HUES64 (cell line): ENCODE data around the gene ELP2.
"Not testable (repeated sequence)": the region's sequence is repeated elsewhere in the genome, so short reads cannot be mapped to it uniquely, and the experiment has no call there.

Experiments used
- H3K27ac ChIP-seq: 2 replicates; pipeline ENCODE4 v1.7.0; 2013; ENCODE audit warnings: low read depth, low read length, inconsistent platforms
- H3K27me3 ChIP-seq: 2 replicates; pipeline ENCODE4 v1.6.1; 2013; ENCODE audit warnings: mild to moderate bottlenecking, low read length; ENCODE audit not compliant: insufficient read depth
- H3K36me3 ChIP-seq: 2 replicates; pipeline ENCODE4 v1.6.1; 2013; ENCODE audit warnings: mild to moderate bottlenecking, low read length; ENCODE audit not compliant: insufficient read depth
- H3K4me1 ChIP-seq: 2 replicates; pipeline ENCODE4 v1.6.1; 2013; ENCODE audit warnings: mild to moderate bottlenecking, low read length, moderate library complexity; ENCODE audit not compliant: insufficient read depth
- H3K4me3 ChIP-seq: 2 replicates; pipeline ENCODE4 v1.5.1; 2013; ENCODE audit warnings: mild to moderate bottlenecking, low read length, moderate library complexity
- H3K9ac ChIP-seq: 2 replicates; pipeline ENCODE4 v1.6.1; 2013; ENCODE audit warnings: mild to moderate bottlenecking, low read depth, low read length
- H3K9me3 ChIP-seq: 2 replicates; pipeline ENCODE4 v1.6.1; 2013; ENCODE audit warnings: low read depth, low read length; ENCODE audit not compliant: insufficient read depth
- WGBS: fragments of 150-250, 120-280 bp; methylation state at CpG from one replicate; pipeline ENCODE4 v1.1.7; 2013; ENCODE audit warnings: missing lambda C conversion rate; 5-methylcytosine and 5-hydroxymethylcytosine counted together

The ELP2 gene

GRCh38 chr18:36160959-36161371 is 31.3 kb downstream of the ELP2 start:
- Histone ChIP-seq H3K36me3 (peaks cover 100% of the 10 kb centered on the region), H3K4me3 (no peak overlapping the region), H3K27me3 (no peaks in the 10 kb centered on the region), H3K9me3 (no peaks in the 10 kb centered on the region), H3K9ac (no peak overlapping the region), H3K27ac (no peak overlapping the region), H3K4me1 (no peaks in the 10 kb centered on the region)
- WGBS: 97% methylated on average over 4 of the region's 4 CpGs

- H3K27ac ChIP-seq: no peak overlapping the region
- H3K4me3 ChIP-seq: no peak overlapping the region
- peaks cover 98% of the 10 kb centered on the region for H3K36me3 ChIP-seq
- no peaks in the 10 kb centered on the region for H3K4me1 ChIP-seq
- no peaks in the 10 kb centered on the region for H3K27me3 ChIP-seq
- H3K9ac ChIP-seq: no peak overlapping the region
- WGBS: no CpG with 5 or more reads among the region's 1 CpG
- H3K9me3 ChIP-seq: no peaks in the 10 kb centered on the region
Measured at GRCh38 chr18:36162981-36163380, 33.3 kb downstream of the ELP2 start.

- H3K27me3 ChIP-seq: no peaks in the 10 kb centered on the region
- no peak overlapping the region for H3K4me3 ChIP-seq
- H3K27ac ChIP-seq: no peak overlapping the region
- peaks cover 95% of the 10 kb centered on the region for H3K36me3 ChIP-seq
- H3K4me1 ChIP-seq: no peaks in the 10 kb centered on the region
- H3K9me3 ChIP-seq: no peaks in the 10 kb centered on the region
- no peak overlapping the region for H3K9ac ChIP-seq
- 96% methylated on average over 3 of the region's 3 CpGs for WGBS
Measured at GRCh38 chr18:36167692-36168218, 38.1 kb downstream of the ELP2 start.

GRCh38 chr18:36168296-36168695 is 38.6 kb downstream of the ELP2 start:
- not testable (repeated sequence) for H3K4me1 ChIP-seq
- H3K36me3 ChIP-seq: peaks cover 95% of the 10 kb centered on the region

GRCh38 chr18:36169938-36170337 is 40.2 kb downstream of the ELP2 start:
- Histone ChIP-seq H3K36me3 (peaks cover 95% of the 10 kb centered on the region), H3K4me1 (no peaks in the 10 kb centered on the region), H3K27me3 (no peaks in the 10 kb centered on the region), H3K27ac (no peak overlapping the region), H3K9me3 (no peaks in the 10 kb centered on the region), H3K4me3 (no peak overlapping the region), H3K9ac (no peak overlapping the region)
- WGBS: 93% methylated on average over 5 of the region's 5 CpGs

More at GRCh38 chr18:36168296-36168695, 38.6 kb downstream of the ELP2 start:
- not testable (repeated sequence) for H3K9ac ChIP-seq, H3K4me3 ChIP-seq, H3K9me3 ChIP-seq, H3K27me3 ChIP-seq, H3K27ac ChIP-seq
- 91% methylated on average over 3 of the region's 3 CpGs for WGBS

GRCh38 chr18:36175481-36175880 is 45.8 kb downstream of the ELP2 start:
- no peaks in the 10 kb centered on the region for H3K27me3 ChIP-seq
- 93% methylated on average over 1 of the region's 1 CpG for WGBS
- H3K4me1 ChIP-seq: no peaks in the 10 kb centered on the region
- no peak overlapping the region for H3K4me3 ChIP-seq
- no peak overlapping the region for H3K27ac ChIP-seq
- no peak overlapping the region for H3K9ac ChIP-seq
- no peaks in the 10 kb centered on the region for H3K9me3 ChIP-seq
- peaks cover 76% of the 10 kb centered on the region for H3K36me3 ChIP-seq

GRCh38 chr18:36176177-36176584 is 46.5 kb downstream of the ELP2 start:
- H3K9ac ChIP-seq: no peak overlapping the region
- peaks cover 69% of the 10 kb centered on the region for H3K36me3 ChIP-seq
- H3K9me3 ChIP-seq: no peaks in the 10 kb centered on the region
- no peaks in the 10 kb centered on the region for H3K27me3 ChIP-seq
- 92% methylated on average over 2 of the region's 2 CpGs for WGBS
- H3K27ac ChIP-seq: no peak overlapping the region
- no peak overlapping the region for H3K4me3 ChIP-seq
- H3K4me1 ChIP-seq: no peaks in the 10 kb centered on the region

- Histone ChIP-seq H3K4me1 (no peaks in the 10 kb centered on the region), H3K36me3 (peaks cover 63% of the 10 kb centered on the region), H3K9ac (no peak overlapping the region), H3K27me3 (no peaks in the 10 kb centered on the region), H3K4me3 (no peak overlapping the region), H3K27ac (no peak overlapping the region), H3K9me3 (no peaks in the 10 kb centered on the region)
- WGBS: 96% methylated on average over 9 of the region's 9 CpGs
Measured at GRCh38 chr18:36176711-36177110, 47.0 kb downstream of the ELP2 start.

- no peak overlapping the region for H3K27ac ChIP-seq
- no peak overlapping the region for H3K4me3 ChIP-seq
- no peak overlapping the region for H3K9ac ChIP-seq
- WGBS: 100% methylated on average over 2 of the region's 3 CpGs
- no peaks in the 10 kb centered on the region for H3K4me1 ChIP-seq
- peaks cover 51% of the 10 kb centered on the region for H3K36me3 ChIP-seq
- no peaks in the 10 kb centered on the region for H3K9me3 ChIP-seq
- H3K27me3 ChIP-seq: no peaks in the 10 kb centered on the region
Measured at GRCh38 chr18:36177913-36178312, 48.2 kb downstream of the ELP2 start.

GRCh38 chr18:36179562-36180355 is 50.1 kb downstream of the ELP2 start:
- H3K9me3 ChIP-seq: no peaks in the 10 kb centered on the region
- WGBS: 91% methylated on average over 7 of the region's 7 CpGs
- H3K36me3 ChIP-seq: peaks cover 33% of the 10 kb centered on the region
- H3K9ac ChIP-seq: no peak overlapping the region
- H3K4me1 ChIP-seq: no peaks in the 10 kb centered on the region
- H3K4me3 ChIP-seq: no peak overlapping the region
- no peak overlapping the region for H3K27ac ChIP-seq
- peaks cover 6% of the 10 kb centered on the region for H3K27me3 ChIP-seq

GRCh38 chr18:36181441-36181840 is 51.7 kb downstream of the ELP2 start:
- H3K27ac ChIP-seq: no peak overlapping the region
- 82% methylated on average over 6 of the region's 6 CpGs for WGBS
- peaks cover 16% of the 10 kb centered on the region for H3K36me3 ChIP-seq
- H3K4me1 ChIP-seq: no peaks in the 10 kb centered on the region
- H3K27me3 ChIP-seq: peaks cover 23% of the 10 kb centered on the region
- no peak overlapping the region for H3K4me3 ChIP-seq
- no peak overlapping the region for H3K9ac ChIP-seq
- no peaks in the 10 kb centered on the region for H3K9me3 ChIP-seq
